Right hindlimb (tissue), 1 donor: ENCODE data around the gene PRPF8.

Experiments used
- DNase-seq: peaks from one replicate; pipeline ENCODE4 v3.0.0-alpha.2; 2018

Gene PRPF8

GRCh38 chr17:1643999-1644492 lies 40.6 kb downstream of the PRPF8 start:
- DNase-seq, result no peak

GRCh38 chr17:1643293-1643998 lies 41.2 kb downstream of the PRPF8 start:
- peak; percentile 43 for DNase-seq

- DNase-seq, result no peak
Observed at GRCh38 chr17:1641065-1641403, 43.6 kb downstream of the PRPF8 start.

- peak; percentile 44 for DNase-seq
Observed at GRCh38 chr17:1640329-1641064, 44.2 kb downstream of the PRPF8 start.

- no peak for DNase-seq
Observed at GRCh38 chr17:1639549-1640180, 45.0 kb downstream of the PRPF8 start.

- DNase-seq, result no peak
Observed at GRCh38 chr17:1638624-1639300, 45.9 kb downstream of the PRPF8 start.

- peak; percentile 60 for DNase-seq
Observed at GRCh38 chr17:1638171-1638590, 46.5 kb downstream of the PRPF8 start.

GRCh38 chr17:1636732-1637285 lies 47.9 kb downstream of the PRPF8 start:
- no peak for DNase-seq

- DNase-seq, result no peak
Observed at GRCh38 chr17:1635675-1636465, 48.8 kb downstream of the PRPF8 start.

GRCh38 chr17:1634841-1635650 lies 49.6 kb downstream of the PRPF8 start:
- DNase-seq, result no peak

- no peak for DNase-seq
Observed at GRCh38 chr17:1630662-1631061, 54.0 kb downstream of the PRPF8 start.

GRCh38 chr17:1629504-1630310 lies 55.0 kb downstream of the PRPF8 start:
- peak; percentile 39 for DNase-seq

GRCh38 chr17:1628856-1629503 lies 55.7 kb downstream of the PRPF8 start:
- DNase-seq, result peak; percentile 96

- peak; percentile 87 for DNase-seq
Observed at GRCh38 chr17:1627982-1628855, 56.4 kb downstream of the PRPF8 start, which contains the start of gene SLC43A2. TSS of gene SLC43A2 (minus strand) at chr17:1628834. CDS start at chr17:1627874, 960 bp downstream.

- no peak for DNase-seq
Observed at GRCh38 chr17:1627182-1627981, 57.3 kb downstream of the PRPF8 start.

GRCh38 chr17:1626333-1626732 lies 58.3 kb downstream of the PRPF8 start:
- no peak for DNase-seq

- DNase-seq, result no peak
Observed at GRCh38 chr17:1625581-1625980, 59.1 kb downstream of the PRPF8 start.

GRCh38 chr17:1625053-1625452 lies 59.6 kb downstream of the PRPF8 start:
- no peak for DNase-seq
